KMS-11 (cell line): ENCODE measurements around the gene PON2.

Experiments
- H2AFZ ChIP-seq: fragments of 200-600 bp; sonication (generic); 2 replicates; pipeline ENCODE4 v1.6.1; 2016; ENCODE audit warnings: antibody characterized with exemption, mixed run types, low read depth
- H3K27ac ChIP-seq: fragments of 200-600 bp; sonication (generic); 2 replicates; pipeline ENCODE4 v1.6.1; 2016; ENCODE audit warnings: mild to moderate bottlenecking, mixed run types
- H3K27me3 ChIP-seq: fragments of 200-600 bp; sonication (generic); 2 replicates; pipeline ENCODE4 v1.6.1; 2017; ENCODE audit warnings: mild to moderate bottlenecking, low read depth, mixed run types, moderate library complexity; ENCODE audit not compliant: insufficient read depth
- H3K36me3 ChIP-seq: fragments of 200-600 bp; sonication (generic); 2 replicates; pipeline ENCODE4 v1.6.1; 2017; ENCODE audit warnings: mild to moderate bottlenecking, mixed run types; ENCODE audit not compliant: insufficient read depth
- H3K4me1 ChIP-seq: fragments of 200-600 bp; sonication (generic); 2 replicates; pipeline ENCODE4 v1.6.1; 2016; ENCODE audit warnings: mild to moderate bottlenecking, low read depth, mixed run types; ENCODE audit not compliant: poor library complexity, severe bottlenecking
- H3K4me2 ChIP-seq: fragments of 200-600 bp; sonication (generic); 2 replicates; pipeline ENCODE4 v1.7.0; 2016; ENCODE audit warnings: mild to moderate bottlenecking, mixed run types
- H3K4me3 ChIP-seq: fragments of 200-600 bp; sonication (generic); IDR thresholded peaks from 2 replicates; pipeline ENCODE4 v1.6.1; 2017; ENCODE audit warnings: low read depth, low read length, mixed read lengths; ENCODE audit not compliant: insufficient read depth
- H3K79me2 ChIP-seq: fragments of 200-600 bp; sonication (generic); 2 replicates; pipeline ENCODE4 v1.6.1; 2016; ENCODE audit warnings: low read depth, mixed run types; ENCODE audit not compliant: insufficient read depth
- H3K9ac ChIP-seq: fragments of 200-600 bp; sonication (generic); 2 replicates; pipeline ENCODE4 v1.6.1; 2016; ENCODE audit warnings: mild to moderate bottlenecking, mixed run types
- H4K20me1 ChIP-seq: fragments of 200-600 bp; sonication (generic); 2 replicates; pipeline ENCODE4 v1.6.1; 2016; ENCODE audit warnings: mild to moderate bottlenecking, mixed run types; ENCODE audit not compliant: insufficient read depth
- TF ChIP-seq, protein P1 (sequence below): fragments of 200-600 bp; sonication (generic); conservative IDR thresholded peaks from 2 replicates; pipeline ENCODE4 v1.6.1; 2017; ENCODE audit warnings: low read depth, mild to moderate bottlenecking, antibody characterized with exemption, low read length, moderate library complexity, mixed read lengths

Gene PON2

DNA sequence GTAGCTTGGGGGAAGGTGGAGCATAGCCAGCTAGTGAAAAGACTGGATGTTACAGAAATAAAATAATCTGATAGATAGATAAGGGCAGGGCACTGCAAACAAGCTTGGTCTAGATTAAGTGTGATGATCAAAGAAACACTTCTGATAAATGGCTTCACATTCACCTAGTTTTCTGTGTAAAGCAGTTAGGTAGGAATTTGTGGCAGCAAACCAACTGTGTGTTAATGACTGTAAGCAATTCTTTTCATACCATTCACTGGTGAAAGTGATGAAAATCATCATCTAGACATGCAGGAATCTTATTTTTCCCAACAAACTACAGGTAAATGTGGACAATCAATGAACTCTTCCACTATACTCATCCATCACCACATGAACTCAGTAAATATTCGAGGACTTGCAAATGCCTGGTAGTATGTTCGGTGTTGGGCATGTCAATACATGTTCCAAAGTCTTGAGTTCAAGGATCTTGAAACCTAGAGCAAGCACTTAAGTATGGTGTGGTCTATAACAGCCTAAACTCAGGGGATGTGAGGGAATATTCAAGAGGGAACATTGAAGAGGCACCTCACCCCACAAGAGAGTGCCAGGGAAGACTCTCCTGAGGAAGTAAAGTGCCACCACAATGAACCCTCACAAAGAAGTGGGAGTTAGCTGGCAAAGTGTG lies 59.1 kb downstream of the PON2 start:
- Histone ChIP-seq H3K4me2 (no peak overlapping the region), H3K9ac (no peak overlapping the region), H4K20me1 (no peaks in the 10 kb centered on the region), H3K79me2 (no peaks in the 10 kb centered on the region), H3K36me3 (no peaks in the 10 kb centered on the region), H3K4me1 (no peaks in the 10 kb centered on the region), H2AFZ (no peak overlapping the region), H3K27me3 (no peaks in the 10 kb centered on the region), H3K27ac (no peak overlapping the region), H3K4me3 (no peak overlapping the region)
- TF ChIP-seq, protein P1, sequence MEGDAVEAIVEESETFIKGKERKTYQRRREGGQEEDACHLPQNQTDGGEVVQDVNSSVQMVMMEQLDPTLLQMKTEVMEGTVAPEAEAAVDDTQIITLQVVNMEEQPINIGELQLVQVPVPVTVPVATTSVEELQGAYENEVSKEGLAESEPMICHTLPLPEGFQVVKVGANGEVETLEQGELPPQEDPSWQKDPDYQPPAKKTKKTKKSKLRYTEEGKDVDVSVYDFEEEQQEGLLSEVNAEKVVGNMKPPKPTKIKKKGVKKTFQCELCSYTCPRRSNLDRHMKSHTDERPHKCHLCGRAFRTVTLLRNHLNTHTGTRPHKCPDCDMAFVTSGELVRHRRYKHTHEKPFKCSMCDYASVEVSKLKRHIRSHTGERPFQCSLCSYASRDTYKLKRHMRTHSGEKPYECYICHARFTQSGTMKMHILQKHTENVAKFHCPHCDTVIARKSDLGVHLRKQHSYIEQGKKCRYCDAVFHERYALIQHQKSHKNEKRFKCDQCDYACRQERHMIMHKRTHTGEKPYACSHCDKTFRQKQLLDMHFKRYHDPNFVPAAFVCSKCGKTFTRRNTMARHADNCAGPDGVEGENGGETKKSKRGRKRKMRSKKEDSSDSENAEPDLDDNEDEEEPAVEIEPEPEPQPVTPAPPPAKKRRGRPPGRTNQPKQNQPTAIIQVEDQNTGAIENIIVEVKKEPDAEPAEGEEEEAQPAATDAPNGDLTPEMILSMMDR, result no peak

DNA sequence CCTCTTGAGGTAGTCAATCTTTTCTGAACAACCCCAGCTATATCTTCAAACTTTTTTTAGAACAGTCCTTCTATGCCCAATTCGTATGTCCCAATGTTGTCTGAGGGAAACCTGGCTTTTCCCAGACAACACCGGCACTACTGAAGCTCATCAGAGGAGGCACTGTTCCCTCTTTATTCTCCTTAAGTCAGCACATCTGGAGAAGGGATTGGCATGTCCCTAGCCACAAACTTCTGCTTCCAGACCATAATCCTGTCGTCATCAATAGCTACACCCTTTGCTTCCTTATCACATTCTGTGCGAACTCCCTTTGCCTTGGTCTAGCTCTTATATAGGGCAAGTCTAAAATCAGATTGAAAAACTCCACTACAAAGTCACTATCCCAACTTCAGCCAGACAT lies 61.5 kb downstream of the PON2 start:
- H3K4me2 ChIP-seq, result no peak overlapping the region
- H2AFZ ChIP-seq, result no peak overlapping the region
- H4K20me1 ChIP-seq, result no peaks in the 10 kb centered on the region
- no peak overlapping the region for H3K4me3 ChIP-seq
- no peaks in the 10 kb centered on the region for H3K36me3 ChIP-seq
- H3K9ac ChIP-seq, result no peak overlapping the region
- no peak overlapping the region for H3K27ac ChIP-seq
- no peaks in the 10 kb centered on the region for H3K4me1 ChIP-seq
- no peaks in the 10 kb centered on the region for H3K27me3 ChIP-seq
- TF ChIP-seq, protein P1, result no peak
- H3K79me2 ChIP-seq, result no peaks in the 10 kb centered on the region

DNA sequence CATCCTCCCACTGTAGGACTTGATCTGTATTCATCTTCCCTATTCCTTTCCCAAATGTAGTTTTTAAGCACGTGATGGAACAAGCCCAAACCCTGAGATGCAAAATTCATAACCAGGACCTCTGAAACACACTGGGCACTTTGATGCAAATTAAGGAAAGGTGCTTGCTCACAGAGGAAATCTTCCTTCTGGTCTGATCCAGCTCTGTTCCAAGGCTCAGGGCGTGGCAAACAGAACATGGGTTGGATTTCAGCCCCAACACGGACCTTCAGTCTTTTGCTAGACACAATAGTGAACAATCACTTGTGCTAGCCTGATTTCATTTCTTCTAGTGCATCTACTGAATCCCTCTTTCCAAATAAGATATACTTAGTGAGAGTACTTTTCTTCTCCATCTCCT lies 66.6 kb downstream of the PON2 start:
- TF ChIP-seq, protein P1, result no peak
- Histone ChIP-seq H3K4me3 (no peak overlapping the region), H3K4me2 (no peak overlapping the region), H3K27ac (no peak overlapping the region), H3K27me3 (no peaks in the 10 kb centered on the region), H3K4me1 (no peaks in the 10 kb centered on the region), H2AFZ (no peak overlapping the region), H3K79me2 (no peaks in the 10 kb centered on the region), H4K20me1 (no peaks in the 10 kb centered on the region), H3K9ac (no peak overlapping the region), H3K36me3 (no peaks in the 10 kb centered on the region)

DNA sequence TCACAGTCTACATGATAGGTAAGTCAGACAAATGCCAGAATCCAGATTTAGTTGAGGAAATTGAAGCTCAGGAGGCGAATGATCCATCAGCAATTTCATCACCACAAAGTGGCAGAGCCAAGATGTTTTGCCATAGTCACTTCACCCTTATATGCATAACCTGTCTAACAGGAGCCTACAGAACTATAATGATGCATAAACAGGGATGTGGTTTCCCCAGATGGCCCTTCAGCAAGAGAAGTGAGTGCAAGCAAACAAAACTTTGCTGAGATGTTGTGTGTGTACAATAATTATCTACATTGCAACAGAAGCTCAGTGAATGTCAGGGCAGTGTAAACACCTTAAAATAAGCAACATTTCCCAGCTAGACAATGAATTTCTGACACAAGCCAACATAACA lies 67.2 kb downstream of the PON2 start:
- H3K27me3 ChIP-seq, result no peaks in the 10 kb centered on the region
- no peak overlapping the region for H2AFZ ChIP-seq
- TF ChIP-seq, protein P1, result no peak
- no peaks in the 10 kb centered on the region for H3K36me3 ChIP-seq
- no peaks in the 10 kb centered on the region for H3K79me2 ChIP-seq
- no peak overlapping the region for H3K27ac ChIP-seq
- no peaks in the 10 kb centered on the region for H4K20me1 ChIP-seq
- H3K4me3 ChIP-seq, result no peak overlapping the region
- no peak overlapping the region for H3K9ac ChIP-seq
- no peak overlapping the region for H3K4me2 ChIP-seq
- H3K4me1 ChIP-seq, result no peaks in the 10 kb centered on the region
